Spleen (tissue), 7 donors: Measurements from ENCODE around the gene CKMT2.
"Not testable (repeated sequence)": the region's sequence is repeated elsewhere in the genome, so short reads cannot be mapped to it uniquely, and the experiment has no call there.

Experiments
- POLR2A ChIP-seq, 3 donors: fragments of 450-650 bp; IDR thresholded peaks; one replicate each; pipeline ENCODE4 v1.5.1; 2017; ENCODE audit warnings: antibody characterized with exemption in 3 of 3, mild to moderate bottlenecking in 1 of 3
- TF ChIP-seq, protein P1 (sequence below), 11 experiments: fragments of 200-600 bp in 7 of 11; fragments of 450-650 bp in 4 of 11; sonication (generic) in 4 of 11; IDR thresholded peaks in 8 of 11; conservative IDR thresholded peaks in 3 of 11; 1 replicate in 7 of 11; 2 replicates in 4 of 11; pipeline versions ENCODE4 v1.4.0 to v1.8.0; 2016 to 2021; ENCODE audit warnings: antibody characterized with exemption in 11 of 11, inconsistent platforms in 4 of 11, mild to moderate bottlenecking in 1 of 11
- donor health status: DM: no; HTN: no; CAD: no; lungs with moderate emphysema.
- donor health status: DM: no; HTN: no; CAD: no.
- donor health status: DM: no; HTN: no; CAD: no.

GRCh38 chr5:81294021-81294420 is 60.9 kb downstream of the CKMT2 start:
- TF ChIP-seq POLR2A (IDR thresholded peaks at IDR 0.05): not testable (repeated sequence)
- TF ChIP-seq, protein P1, sequence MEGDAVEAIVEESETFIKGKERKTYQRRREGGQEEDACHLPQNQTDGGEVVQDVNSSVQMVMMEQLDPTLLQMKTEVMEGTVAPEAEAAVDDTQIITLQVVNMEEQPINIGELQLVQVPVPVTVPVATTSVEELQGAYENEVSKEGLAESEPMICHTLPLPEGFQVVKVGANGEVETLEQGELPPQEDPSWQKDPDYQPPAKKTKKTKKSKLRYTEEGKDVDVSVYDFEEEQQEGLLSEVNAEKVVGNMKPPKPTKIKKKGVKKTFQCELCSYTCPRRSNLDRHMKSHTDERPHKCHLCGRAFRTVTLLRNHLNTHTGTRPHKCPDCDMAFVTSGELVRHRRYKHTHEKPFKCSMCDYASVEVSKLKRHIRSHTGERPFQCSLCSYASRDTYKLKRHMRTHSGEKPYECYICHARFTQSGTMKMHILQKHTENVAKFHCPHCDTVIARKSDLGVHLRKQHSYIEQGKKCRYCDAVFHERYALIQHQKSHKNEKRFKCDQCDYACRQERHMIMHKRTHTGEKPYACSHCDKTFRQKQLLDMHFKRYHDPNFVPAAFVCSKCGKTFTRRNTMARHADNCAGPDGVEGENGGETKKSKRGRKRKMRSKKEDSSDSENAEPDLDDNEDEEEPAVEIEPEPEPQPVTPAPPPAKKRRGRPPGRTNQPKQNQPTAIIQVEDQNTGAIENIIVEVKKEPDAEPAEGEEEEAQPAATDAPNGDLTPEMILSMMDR (IDR thresholded peaks at IDR 0.05 in 8 of 11, conservative IDR thresholded peaks at IDR 0.05 in 3 of 11): not testable (repeated sequence)
